Kidney (tissue), 14 donors: ENCODE data around the gene TENM4. TPM values are rescaled to one million over a fixed set of nuclear protein-coding genes. Genes with fewer than 3 reads are reported as not detected.

Experiments
- DNase-seq, 5 donors: peaks; one replicate each; pipeline ENCODE4 v3.0.0-alpha.2; 2013 to 2020
- FAIRE-seq: peaks from 2 replicates; lab custom pipeline; 2012; peaks lifted over from hg19 to GRCh38; lab: Jason Lieb, UNC
- H3K27ac ChIP-seq, 2 donors: one replicate each; pipeline ENCODE4 v1.7.0; 2013; ENCODE audit warnings: low read depth in 2 of 2, low read length in 2 of 2, inconsistent platforms in 1 of 2
- H3K27me3 ChIP-seq: one replicate; pipeline ENCODE4 v1.7.1; 2013; ENCODE audit warnings: low read length, inconsistent platforms; ENCODE audit not compliant: control insufficient read depth, insufficient read depth
- H3K36me3 ChIP-seq, 3 donors: one replicate each; pipeline versions ENCODE4 v1.7.0 to v1.7.1; 2013; ENCODE audit warnings: low read length in 3 of 3, control low read depth in 1 of 3, inconsistent platforms in 1 of 3; ENCODE audit not compliant: insufficient read depth in 3 of 3, control insufficient read depth in 2 of 3
- H3K4me1 ChIP-seq, 3 donors: one replicate each; pipeline versions ENCODE4 v1.7.0 to v1.7.1; 2013; ENCODE audit warnings: low read length in 3 of 3, inconsistent platforms in 1 of 3, low read depth in 1 of 3; ENCODE audit not compliant: control insufficient read depth in 2 of 3, insufficient read depth in 2 of 3
- H3K4me3 ChIP-seq, 3 donors: one replicate each; pipeline versions ENCODE4 v1.7.0 to v1.8.1; 2013; ENCODE audit warnings: low read length in 3 of 3, control low read depth in 1 of 3, inconsistent platforms in 1 of 3
- H3K9ac ChIP-seq, 3 donors: one replicate each; pipeline versions ENCODE4 v1.7.0 to v1.7.1; 2013; ENCODE audit warnings: low read length in 3 of 3, control low read depth in 1 of 3, inconsistent platforms in 1 of 3
- H3K9me3 ChIP-seq, 3 donors: one replicate each; pipeline versions ENCODE4 v1.7.0 to v1.7.1; 2013; ENCODE audit warnings: low read length in 3 of 3, control low read depth in 1 of 3, inconsistent platforms in 1 of 3; ENCODE audit not compliant: control insufficient read depth in 2 of 3, insufficient read depth in 1 of 3
- CTCF ChIP-seq: IDR thresholded peaks from 3 replicates; pipeline ENCODE4 v1.5.1; 2012; ENCODE audit warnings: mild to moderate bottlenecking, moderate library complexity, borderline replicate concordance; ENCODE audit not compliant: insufficient read depth; ENCODE audit errors: extremely low read depth
- intact Hi-C: fragments of 100-400 bp; cut with DNase I; formaldehyde crosslinking; loops from one replicate; pipeline ENCODE4 v1.11.1; 2022
- polyA plus RNA-seq: library from polyadenylated mRNA; stranded (reverse); fragments of 350-450 nt; fragmentation: Illumina TruSeq; extraction: RNeasy Lipid Tissue Mini Kit (QIAGEN cat#74804); gene quantifications from one replicate; pipeline ENCODE4 v1.2.3, GENCODE V29; 2014; ENCODE audit warnings: low read depth, low replicate concordance; ENCODE audit not compliant: insufficient read depth
- total RNA-seq: library from RNA; stranded (reverse); fragmentation: NEBNext Ultra II Directional; extraction: Animal tissue kit (Norgen Biotek cat#: 25700); gene quantifications from one replicate; pipeline ENCODE4 v1.2.1, GENCODE V29; 2021
- donor health status: control.
- donor health status: control.
- donor health status: control.
- donor health status: control.
- donor health status: control.
- donor health status: DM: yes; HTN: yes; CAD: no.
- donor health status: Normal renal cell carcinoma (clear cell type).

TENM4 gene
- total and polyA plus RNA-seq, 2 donors from 2014 or later, result 0.34 to 31.0 TPM

GRCh38 chr11:78812513-78813293 lies 628.1 kb downstream of the TENM4 start:
- H3K27me3 ChIP-seq, result no peaks in the 10 kb centered on the region
- no peak for TF ChIP-seq CTCF
- FAIRE-seq (no peak), DNase-seq (no peak)
- no peaks in the 10 kb centered on the region for H3K9me3 ChIP-seq
- no peak overlapping the region for H3K9ac ChIP-seq
- intact Hi-C loops, result no loop called here
- no peaks in the 10 kb centered on the region for H3K36me3 ChIP-seq
- peaks cover 0 to 10% (median 9%) of the 10 kb centered on the region in 3 donors for H3K4me1 ChIP-seq
- no peak overlapping the region for H3K4me3 ChIP-seq
- no peak overlapping the region for H3K27ac ChIP-seq

GRCh38 chr11:78810559-78811009 lies 630.2 kb downstream of the TENM4 start:
- H3K27ac ChIP-seq, result no peak overlapping the region
- no peak for TF ChIP-seq CTCF
- H3K27me3 ChIP-seq, result no peaks in the 10 kb centered on the region
- H3K36me3 ChIP-seq, result no peaks in the 10 kb centered on the region
- FAIRE-seq, result no peak
- H3K9me3 ChIP-seq, result no peaks in the 10 kb centered on the region
- intact Hi-C loops, result no loop called here
- H3K9ac ChIP-seq, result no peak overlapping the region
- no peak for DNase-seq
- H3K4me3 ChIP-seq, result no peak overlapping the region
- peaks cover 0 to 10% (median 9%) of the 10 kb centered on the region in 3 donors for H3K4me1 ChIP-seq

GRCh38 chr11:78809931-78810541 lies 630.8 kb downstream of the TENM4 start:
- no peak overlapping the region for H3K9ac ChIP-seq
- intact Hi-C loops, result no loop called here
- H3K27ac ChIP-seq, result no peak overlapping the region
- DNase-seq (peak in 3 of 5 donors; percentile 33 to 91 (median 83)), FAIRE-seq (no peak)
- no peak overlapping the region for H3K4me3 ChIP-seq
- H3K27me3 ChIP-seq, result no peaks in the 10 kb centered on the region
- peaks cover 0 to 10% (median 9%) of the 10 kb centered on the region in 3 donors for H3K4me1 ChIP-seq
- H3K9me3 ChIP-seq, result no peaks in the 10 kb centered on the region
- H3K36me3 ChIP-seq, result no peaks in the 10 kb centered on the region
- TF ChIP-seq CTCF, result no peak
